Karpas-422 (cell line): Measurements from ENCODE around the gene AATK. TPM values are rescaled to one million over a fixed set of nuclear protein-coding genes. Genes with fewer than 3 reads are reported as not detected.

Experiments
- DNase-seq: peaks from one replicate; pipeline ENCODE4 v3.0.0-alpha.2; 2015
- H2AFZ ChIP-seq: fragments of 200-600 bp; sonication (generic); 2 replicates; pipeline ENCODE4 v1.6.1; 2014; ENCODE audit warnings: antibody characterized with exemption, low read length, mixed read lengths
- H3K27ac ChIP-seq: fragments of 200-600 bp; sonication (generic); 2 replicates; pipeline ENCODE4 v1.5.1; 2014; ENCODE audit warnings: mild to moderate bottlenecking, low read length, moderate library complexity
- H3K27me3 ChIP-seq: fragments of 200-600 bp; sonication (generic); 2 replicates; pipeline ENCODE4 v1.6.1; 2014; ENCODE audit warnings: low read length, mixed read lengths
- H3K36me3 ChIP-seq: fragments of 200-600 bp; sonication (generic); 2 replicates; pipeline ENCODE4 v1.6.1; 2014; ENCODE audit warnings: low read length, mixed read lengths; ENCODE audit not compliant: insufficient read depth
- H3K4me1 ChIP-seq: fragments of 200-600 bp; sonication (generic); 2 replicates; pipeline ENCODE4 v1.6.1; 2014; ENCODE audit warnings: mild to moderate bottlenecking, low read length, mixed read lengths
- H3K4me2 ChIP-seq: fragments of 200-600 bp; sonication (generic); 2 replicates; pipeline ENCODE4 v1.6.1; 2014; ENCODE audit warnings: low read length, low read depth, mild to moderate bottlenecking; ENCODE audit not compliant: poor library complexity, severe bottlenecking
- H3K4me3 ChIP-seq: fragments of 200-600 bp; sonication (generic); 2 replicates; pipeline ENCODE4 v1.5.1; 2014; ENCODE audit warnings: mild to moderate bottlenecking, antibody characterized with exemption, low read length, mixed read lengths
- H3K79me2 ChIP-seq: fragments of 200-600 bp; sonication (generic); 2 replicates; pipeline ENCODE4 v1.6.1; 2014; ENCODE audit warnings: mild to moderate bottlenecking, low read length, mixed read lengths
- H3K9ac ChIP-seq: fragments of 200-600 bp; sonication (generic); 2 replicates; pipeline ENCODE4 v1.6.0; 2014; ENCODE audit warnings: low read length
- H3K9me2 ChIP-seq: fragments of 200-600 bp; sonication (generic), shearing (Covaris generic); replicated peaks from 2 replicates; pipeline ENCODE4 v1.6.0; 2014; ENCODE audit warnings: mild to moderate bottlenecking, low read length, moderate library complexity; ENCODE audit not compliant: insufficient read depth
- H3K9me3 ChIP-seq: fragments of 300-700, 200-600 bp; sonication (generic); 2 replicates; pipeline ENCODE4 v1.6.1; 2014; ENCODE audit warnings: low read length, mixed read lengths
- H4K20me1 ChIP-seq: fragments of 200-600 bp; sonication (generic); 2 replicates; pipeline ENCODE4 v1.6.1; 2014; ENCODE audit warnings: mild to moderate bottlenecking, antibody characterized with exemption, low read length, low read depth; ENCODE audit not compliant: insufficient read depth
- total RNA-seq: library from RNA; depleted of rRNA; stranded (reverse); fragments of >200 nt; shearing (Covaris generic); gene quantifications from 2 replicates; pipeline ENCODE4 v1.2.3, GENCODE V29; 2014; ENCODE audit warnings: low replicate concordance

The AATK gene
- total RNA-seq, 1 experiment from 2014 or later: not detected

DNA sequence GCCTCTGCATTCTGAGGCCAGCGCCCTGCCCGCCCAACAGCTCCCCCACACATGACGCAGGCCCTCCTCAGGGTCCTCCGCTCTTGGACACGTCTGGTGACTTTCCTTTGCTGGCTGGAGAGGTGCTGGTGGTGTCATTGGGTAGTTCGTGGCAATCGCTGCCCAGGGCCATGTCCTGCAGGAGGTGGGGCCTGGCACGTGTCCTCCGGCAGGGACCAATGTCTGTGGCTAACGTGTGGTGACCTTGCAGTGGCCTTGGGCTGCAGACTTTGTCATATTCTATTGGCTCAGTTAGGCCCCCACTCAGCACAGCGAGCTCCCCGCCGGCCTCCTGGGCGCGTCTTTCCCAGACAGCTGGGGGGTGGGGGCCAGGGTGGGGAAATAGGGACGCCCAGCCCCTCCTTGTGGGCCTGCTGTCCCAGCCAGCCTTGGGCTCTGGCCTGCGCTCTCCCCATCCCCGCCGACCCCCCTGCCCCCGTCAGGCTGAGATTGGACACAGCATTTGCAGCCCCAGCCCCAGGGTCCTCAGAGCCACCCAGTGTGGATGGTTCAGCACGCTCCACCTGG is 52.8 kb downstream of the AATK start:
- DNase-seq: no peak

DNA sequence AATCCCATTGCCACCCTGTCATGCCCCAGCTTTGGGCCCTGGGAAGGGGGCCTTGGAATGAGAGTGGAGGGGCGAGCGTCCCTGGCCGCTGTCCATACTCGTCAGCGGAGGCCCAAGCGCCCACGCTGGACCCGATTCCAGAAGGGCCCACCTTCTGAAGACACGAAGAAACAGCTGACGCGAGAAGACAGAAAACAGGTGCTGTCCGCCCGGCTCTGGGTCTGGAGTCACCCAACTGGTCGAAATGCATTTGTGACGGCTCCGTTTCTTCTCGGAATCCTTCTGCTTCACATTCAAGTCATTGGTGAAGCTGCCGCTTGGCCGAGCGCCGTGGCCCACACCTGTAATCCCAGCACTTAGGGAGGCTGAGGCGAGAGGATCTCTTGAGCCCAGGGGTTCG is 53.6 kb downstream of the AATK start:
- H3K4me3 ChIP-seq: no peak overlapping the region
- no peaks in the 10 kb centered on the region for H3K36me3 ChIP-seq
- no peaks in the 10 kb centered on the region for H3K9me2 ChIP-seq
- H3K9ac ChIP-seq: no peak overlapping the region
- no peak overlapping the region for H2AFZ ChIP-seq
- H3K4me2 ChIP-seq: no peak overlapping the region
- H4K20me1 ChIP-seq: no peaks in the 10 kb centered on the region
- no peak for DNase-seq
- no peak overlapping the region for H3K27ac ChIP-seq
- H3K9me3 ChIP-seq: no peaks in the 10 kb centered on the region
- no peaks in the 10 kb centered on the region for H3K4me1 ChIP-seq
- H3K27me3 ChIP-seq: no peaks in the 10 kb centered on the region
- no peaks in the 10 kb centered on the region for H3K79me2 ChIP-seq

More for the DNA sequence above, 52.8 kb downstream of the AATK start:
- H3K27me3 ChIP-seq: no peaks in the 10 kb centered on the region
- H3K79me2 ChIP-seq: no peaks in the 10 kb centered on the region
- H4K20me1 ChIP-seq: no peaks in the 10 kb centered on the region
- no peak overlapping the region for H3K27ac ChIP-seq
- H3K9me2 ChIP-seq: no peaks in the 10 kb centered on the region
- H3K4me1 ChIP-seq: no peaks in the 10 kb centered on the region
- H2AFZ ChIP-seq: no peak overlapping the region
- no peak overlapping the region for H3K9ac ChIP-seq
- no peak overlapping the region for H3K4me3 ChIP-seq
- H3K4me2 ChIP-seq: no peak overlapping the region
- H3K36me3 ChIP-seq: no peaks in the 10 kb centered on the region
- no peaks in the 10 kb centered on the region for H3K9me3 ChIP-seq

DNA sequence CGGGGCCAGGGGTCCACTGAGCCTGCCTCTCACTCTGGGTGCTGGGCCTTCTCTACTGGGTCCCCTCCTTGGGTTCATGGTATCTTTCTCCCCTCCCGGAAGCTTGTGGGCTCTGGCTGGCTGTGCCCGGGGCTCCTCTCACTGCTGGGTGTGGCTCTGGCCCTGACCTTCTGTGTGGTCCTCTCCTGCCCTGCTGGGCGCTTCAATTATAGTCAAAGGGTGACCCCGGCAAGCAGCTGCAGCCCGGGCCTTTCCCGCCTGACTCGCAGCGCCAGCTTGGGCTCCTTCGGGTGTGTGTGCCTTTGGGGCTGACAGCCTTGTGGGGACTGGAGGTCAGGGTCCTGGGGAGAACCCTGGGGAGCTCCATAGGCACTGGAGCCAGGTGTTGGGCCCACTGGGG is 55.0 kb downstream of the AATK start:
- Histone ChIP-seq H3K4me2 (no peak overlapping the region), H3K4me1 (no peaks in the 10 kb centered on the region), H4K20me1 (no peaks in the 10 kb centered on the region), H3K36me3 (no peaks in the 10 kb centered on the region), H3K27ac (no peak overlapping the region), H3K9me3 (no peaks in the 10 kb centered on the region), H3K4me3 (no peak overlapping the region), H2AFZ (no peak overlapping the region), H3K9ac (no peak overlapping the region), H3K79me2 (no peaks in the 10 kb centered on the region), H3K27me3 (no peaks in the 10 kb centered on the region), H3K9me2 (no peaks in the 10 kb centered on the region)
- DNase-seq: no peak

DNA sequence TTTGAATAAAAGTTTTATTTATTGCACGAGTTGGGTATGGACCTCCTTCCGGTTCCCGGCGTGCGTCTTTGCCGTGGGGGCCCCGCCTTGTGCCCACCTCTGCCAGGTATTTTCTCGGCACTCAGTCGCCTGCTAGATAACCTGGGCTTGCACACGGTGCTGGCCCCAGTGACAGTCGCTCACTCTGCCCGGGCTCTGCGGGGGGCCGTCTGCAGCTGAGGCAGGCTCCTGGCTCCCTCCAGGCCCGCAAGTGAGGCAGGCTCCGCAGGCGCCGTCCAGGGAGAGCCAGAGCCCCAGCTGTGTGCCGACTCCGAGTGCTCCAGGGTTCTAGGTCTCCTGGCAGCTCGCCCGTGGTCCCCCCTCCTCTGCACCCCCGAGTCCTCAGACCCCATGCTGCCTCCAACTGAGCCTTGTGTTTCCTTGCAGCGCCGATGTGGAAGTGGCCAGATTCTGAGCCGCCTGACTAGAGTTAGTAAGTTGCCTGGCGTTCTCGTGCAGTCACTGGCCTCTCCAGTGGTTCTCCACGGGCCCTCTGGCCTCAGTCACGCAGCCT is 55.5 kb downstream of the AATK start:
- Histone ChIP-seq H3K36me3 (no peaks in the 10 kb centered on the region), H3K4me2 (no peak overlapping the region), H3K9ac (no peak overlapping the region), H3K79me2 (no peaks in the 10 kb centered on the region), H3K9me2 (no peaks in the 10 kb centered on the region), H3K27ac (no peak overlapping the region), H3K9me3 (no peaks in the 10 kb centered on the region), H2AFZ (no peak overlapping the region), H3K27me3 (no peaks in the 10 kb centered on the region), H3K4me1 (no peaks in the 10 kb centered on the region), H3K4me3 (no peak overlapping the region), H4K20me1 (no peaks in the 10 kb centered on the region)
- no peak for DNase-seq

DNA sequence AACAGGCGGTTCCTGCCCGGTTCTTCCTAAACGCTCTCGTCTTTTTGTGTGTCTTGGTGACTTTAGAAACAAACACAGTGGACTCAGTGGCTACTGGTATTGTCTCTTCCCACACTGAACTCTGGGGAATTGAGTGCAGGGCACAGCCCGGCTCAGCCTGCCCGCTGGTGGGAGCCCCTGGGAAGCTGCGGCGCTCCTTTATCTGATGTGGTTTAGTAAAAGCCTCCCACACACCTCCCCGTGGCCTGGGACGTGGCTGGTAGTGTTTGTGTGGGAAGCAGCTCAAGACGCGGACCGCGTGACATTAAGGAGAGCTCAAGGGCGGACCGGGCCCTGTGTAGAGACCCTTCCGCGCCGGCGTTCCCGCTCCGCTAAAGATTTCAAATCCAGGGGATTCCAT is 56.1 kb downstream of the AATK start:
- Histone ChIP-seq H3K9me3 (no peaks in the 10 kb centered on the region), H3K4me3 (no peak overlapping the region), H3K27me3 (no peaks in the 10 kb centered on the region), H3K9ac (no peak overlapping the region), H4K20me1 (no peaks in the 10 kb centered on the region), H3K79me2 (no peaks in the 10 kb centered on the region), H3K4me1 (no peaks in the 10 kb centered on the region), H3K36me3 (no peaks in the 10 kb centered on the region), H3K4me2 (no peak overlapping the region), H2AFZ (no peak overlapping the region), H3K9me2 (no peaks in the 10 kb centered on the region), H3K27ac (no peak overlapping the region)
- DNase-seq: no peak

DNA sequence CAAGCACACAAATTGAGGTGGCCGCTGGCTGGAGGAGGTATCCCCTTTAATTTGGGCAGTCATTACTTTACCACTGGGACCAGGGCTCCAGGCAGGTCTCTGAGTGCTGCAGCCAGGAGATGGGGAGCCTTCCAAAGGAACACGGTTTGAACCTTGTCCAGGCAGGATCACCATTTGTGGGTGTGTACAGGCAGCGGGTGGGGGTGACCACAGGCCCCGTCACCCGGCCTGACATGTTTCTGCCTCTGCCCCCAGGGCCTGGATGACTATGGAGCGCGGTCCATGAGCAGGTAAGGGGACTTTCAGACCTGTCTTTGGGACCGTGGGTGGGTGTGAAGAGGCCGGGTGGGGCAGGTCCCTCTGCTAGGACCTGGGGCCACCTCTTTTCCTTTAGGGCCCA is 57.8 kb downstream of the AATK start:
- Histone ChIP-seq H3K27me3 (no peaks in the 10 kb centered on the region), H3K4me3 (no peak overlapping the region), H3K27ac (no peak overlapping the region), H3K9me2 (no peaks in the 10 kb centered on the region), H2AFZ (no peak overlapping the region), H3K36me3 (no peaks in the 10 kb centered on the region), H3K9ac (no peak overlapping the region), H3K4me2 (no peak overlapping the region), H3K79me2 (no peaks in the 10 kb centered on the region), H3K9me3 (no peaks in the 10 kb centered on the region), H4K20me1 (no peaks in the 10 kb centered on the region), H3K4me1 (no peaks in the 10 kb centered on the region)
- no peak for DNase-seq

DNA sequence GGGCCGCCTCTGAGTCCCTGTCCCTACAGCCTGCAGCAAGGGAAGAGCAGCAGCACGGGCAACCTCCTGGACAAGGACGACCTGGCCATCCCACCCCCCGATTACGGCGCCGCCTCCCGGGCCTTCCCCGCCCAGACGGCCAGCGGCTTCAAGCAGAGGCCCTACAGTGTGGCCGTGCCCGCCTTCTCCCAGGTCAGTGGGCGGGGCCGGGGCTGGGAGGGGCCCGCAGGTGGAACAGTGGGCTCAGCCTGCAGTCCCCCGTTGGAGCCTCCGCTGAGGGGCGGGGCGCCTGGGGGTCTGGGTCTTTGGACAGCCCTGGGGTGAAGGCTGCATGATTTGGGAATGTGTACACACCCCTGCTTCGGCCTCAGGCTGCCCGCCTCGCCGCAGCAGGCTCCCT is 59.3 kb downstream of the AATK start:
- no peak overlapping the region for H3K9ac ChIP-seq
- no peaks in the 10 kb centered on the region for H4K20me1 ChIP-seq
- H3K9me2 ChIP-seq: no peaks in the 10 kb centered on the region
- H3K4me2 ChIP-seq: no peak overlapping the region
- no peaks in the 10 kb centered on the region for H3K9me3 ChIP-seq
- H3K36me3 ChIP-seq: no peaks in the 10 kb centered on the region
- no peaks in the 10 kb centered on the region for H3K27me3 ChIP-seq
- no peak overlapping the region for H3K27ac ChIP-seq
- no peak overlapping the region for H3K4me3 ChIP-seq
- H3K79me2 ChIP-seq: no peaks in the 10 kb centered on the region
- no peak overlapping the region for H2AFZ ChIP-seq
- H3K4me1 ChIP-seq: no peaks in the 10 kb centered on the region
- DNase-seq: no peak

DNA sequence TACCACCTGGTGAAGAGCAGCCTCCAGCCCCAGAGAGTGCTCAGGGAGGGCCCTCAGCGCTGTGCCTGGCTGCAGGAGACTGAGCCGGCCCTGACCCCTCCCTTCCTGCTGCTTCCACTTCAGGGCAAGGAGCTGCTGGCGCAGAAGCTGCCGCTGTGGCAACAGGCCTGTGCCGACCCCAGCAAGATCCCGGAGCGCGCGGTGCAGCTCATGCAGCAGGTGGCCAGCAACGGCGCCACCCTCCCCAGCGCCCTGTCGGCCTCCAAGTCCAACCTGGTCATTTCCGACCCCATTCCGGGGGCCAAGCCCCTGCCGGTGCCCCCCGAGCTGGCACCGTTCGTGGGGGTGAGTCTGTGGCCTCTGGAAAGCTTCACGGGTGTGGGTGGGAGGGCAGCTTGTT is 62.6 kb downstream of the AATK start:
- Histone ChIP-seq H3K4me1 (no peaks in the 10 kb centered on the region), H3K9ac (no peak overlapping the region), H3K36me3 (no peaks in the 10 kb centered on the region)

More for the DNA sequence above, 62.6 kb downstream of the AATK start:
- Histone ChIP-seq H3K27ac (no peak overlapping the region), H3K79me2 (no peaks in the 10 kb centered on the region), H3K9me2 (no peaks in the 10 kb centered on the region), H3K4me3 (no peak overlapping the region), H3K4me2 (no peak overlapping the region), H3K9me3 (no peaks in the 10 kb centered on the region), H2AFZ (no peak overlapping the region), H3K27me3 (no peaks in the 10 kb centered on the region), H4K20me1 (0 out of 2 replicates have a peak, but pooled peaks cover 4% of the 10 kb centered on the region)
- DNase-seq: no peak
